ENCODE data around the gene DDX39A. TPM values are rescaled to one million over a fixed set of nuclear protein-coding genes. Genes with fewer than 3 reads are reported as not detected.
A peak's percentile ranks its signal among the peaks of the same experiment; 100 is the strongest.

Gene DDX39A
- total and polyA plus RNA-seq, 2 of the 13 experiments (the other 11 are each of a cell fraction or from before 2014, with no cell fraction given) = 34.6 to 90.4 TPM

DNA sequence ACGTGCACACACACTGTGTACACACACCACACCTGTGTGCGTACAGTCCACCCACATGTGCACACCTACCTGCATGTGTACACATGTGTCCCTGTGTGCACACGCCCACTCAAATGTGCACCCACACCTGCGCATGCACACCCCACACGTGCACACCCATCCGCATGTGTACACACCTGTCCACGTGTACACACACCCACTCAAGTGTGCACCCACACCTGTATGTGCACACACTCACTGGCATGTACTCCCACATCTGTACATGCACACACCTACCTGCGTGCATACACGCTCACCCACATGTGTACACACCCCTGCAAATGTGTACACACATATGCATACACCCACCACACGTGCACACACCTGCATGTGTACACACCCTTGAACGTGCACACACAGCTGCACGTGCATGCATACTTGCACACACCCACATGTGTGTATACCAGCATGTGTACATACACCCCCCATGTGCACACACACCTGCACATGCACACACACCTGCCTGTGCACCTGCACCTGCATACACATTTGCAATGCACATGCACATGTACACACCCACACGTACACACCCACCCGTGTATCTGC is 24.6 kb upstream of the DDX39A start (continued):
- TF ChIP-seq, protein P1, sequence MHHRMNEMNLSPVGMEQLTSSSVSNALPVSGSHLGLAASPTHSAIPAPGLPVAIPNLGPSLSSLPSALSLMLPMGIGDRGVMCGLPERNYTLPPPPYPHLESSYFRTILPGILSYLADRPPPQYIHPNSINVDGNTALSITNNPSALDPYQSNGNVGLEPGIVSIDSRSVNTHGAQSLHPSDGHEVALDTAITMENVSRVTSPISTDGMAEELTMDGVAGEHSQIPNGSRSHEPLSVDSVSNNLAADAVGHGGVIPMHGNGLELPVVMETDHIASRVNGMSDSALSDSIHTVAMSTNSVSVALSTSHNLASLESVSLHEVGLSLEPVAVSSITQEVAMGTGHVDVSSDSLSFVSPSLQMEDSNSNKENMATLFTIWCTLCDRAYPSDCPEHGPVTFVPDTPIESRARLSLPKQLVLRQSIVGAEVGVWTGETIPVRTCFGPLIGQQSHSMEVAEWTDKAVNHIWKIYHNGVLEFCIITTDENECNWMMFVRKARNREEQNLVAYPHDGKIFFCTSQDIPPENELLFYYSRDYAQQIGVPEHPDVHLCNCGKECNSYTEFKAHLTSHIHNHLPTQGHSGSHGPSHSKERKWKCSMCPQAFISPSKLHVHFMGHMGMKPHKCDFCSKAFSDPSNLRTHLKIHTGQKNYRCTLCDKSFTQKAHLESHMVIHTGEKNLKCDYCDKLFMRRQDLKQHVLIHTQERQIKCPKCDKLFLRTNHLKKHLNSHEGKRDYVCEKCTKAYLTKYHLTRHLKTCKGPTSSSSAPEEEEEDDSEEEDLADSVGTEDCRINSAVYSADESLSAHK (CRISPR knock-in tag; IDR thresholded peaks at IDR 0.05; ENCODE audit: borderline replicate concordance) = no peak
- TF ChIP-seq ATF1 (CRISPR knock-in tag; IDR thresholded peaks at IDR 0.05) (no peak), MED1 (CRISPR knock-in tag; IDR thresholded peaks at IDR 0.05) (no peak), ZNF737 (CRISPR knock-in tag; IDR thresholded peaks at IDR 0.05; ENCODE audit: borderline replicate concordance) (no peak), ZNF569 (CRISPR knock-in tag; IDR thresholded peaks at IDR 0.05; ENCODE audit: borderline replicate concordance) (no peak), MYC (CRISPR knock-in tag; IDR thresholded peaks at IDR 0.05; ENCODE audit: borderline replicate concordance) (0 out of 2 replicates have a peak, but pooled peaks have one; percentile 15), MAFF (IDR thresholded peaks at IDR 0.05; ENCODE audit: low read depth, low read length) (no peak), ISL2 (CRISPR knock-in tag; IDR thresholded peaks at IDR 0.05) (no peak)
- TF ChIP-seq, protein P2, sequence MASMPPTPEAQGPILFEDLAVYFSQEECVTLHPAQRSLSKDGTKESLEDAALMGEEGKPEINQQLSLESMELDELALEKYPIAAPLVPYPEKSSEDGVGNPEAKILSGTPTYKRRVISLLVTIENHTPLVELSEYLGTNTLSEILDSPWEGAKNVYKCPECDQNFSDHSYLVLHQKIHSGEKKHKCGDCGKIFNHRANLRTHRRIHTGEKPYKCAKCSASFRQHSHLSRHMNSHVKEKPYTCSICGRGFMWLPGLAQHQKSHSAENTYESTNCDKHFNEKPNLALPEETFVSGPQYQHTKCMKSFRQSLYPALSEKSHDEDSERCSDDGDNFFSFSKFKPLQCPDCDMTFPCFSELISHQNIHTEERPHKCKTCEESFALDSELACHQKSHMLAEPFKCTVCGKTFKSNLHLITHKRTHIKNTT (CRISPR knock-in tag; IDR thresholded peaks at IDR 0.05) = no peak
- TF ChIP-seq, protein P3, sequence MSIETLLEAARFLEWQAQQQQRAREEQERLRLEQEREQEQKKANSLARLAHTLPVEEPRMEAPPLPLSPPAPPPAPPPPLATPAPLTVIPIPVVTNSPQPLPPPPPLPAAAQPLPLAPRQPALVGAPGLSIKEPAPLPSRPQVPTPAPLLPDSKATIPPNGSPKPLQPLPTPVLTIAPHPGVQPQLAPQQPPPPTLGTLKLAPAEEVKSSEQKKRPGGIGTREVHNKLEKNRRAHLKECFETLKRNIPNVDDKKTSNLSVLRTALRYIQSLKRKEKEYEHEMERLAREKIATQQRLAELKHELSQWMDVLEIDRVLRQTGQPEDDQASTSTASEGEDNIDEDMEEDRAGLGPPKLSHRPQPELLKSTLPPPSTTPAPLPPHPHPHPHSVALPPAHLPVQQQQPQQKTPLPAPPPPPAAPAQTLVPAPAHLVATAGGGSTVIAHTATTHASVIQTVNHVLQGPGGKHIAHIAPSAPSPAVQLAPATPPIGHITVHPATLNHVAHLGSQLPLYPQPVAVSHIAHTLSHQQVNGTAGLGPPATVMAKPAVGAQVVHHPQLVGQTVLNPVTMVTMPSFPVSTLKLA (IDR thresholded peaks at IDR 0.05) = peak; percentile 81
- TF ChIP-seq, protein P4, sequence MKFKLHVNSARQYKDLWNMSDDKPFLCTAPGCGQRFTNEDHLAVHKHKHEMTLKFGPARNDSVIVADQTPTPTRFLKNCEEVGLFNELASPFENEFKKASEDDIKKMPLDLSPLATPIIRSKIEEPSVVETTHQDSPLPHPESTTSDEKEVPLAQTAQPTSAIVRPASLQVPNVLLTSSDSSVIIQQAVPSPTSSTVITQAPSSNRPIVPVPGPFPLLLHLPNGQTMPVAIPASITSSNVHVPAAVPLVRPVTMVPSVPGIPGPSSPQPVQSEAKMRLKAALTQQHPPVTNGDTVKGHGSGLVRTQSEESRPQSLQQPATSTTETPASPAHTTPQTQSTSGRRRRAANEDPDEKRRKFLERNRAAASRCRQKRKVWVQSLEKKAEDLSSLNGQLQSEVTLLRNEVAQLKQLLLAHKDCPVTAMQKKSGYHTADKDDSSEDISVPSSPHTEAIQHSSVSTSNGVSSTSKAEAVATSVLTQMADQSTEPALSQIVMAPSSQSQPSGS (CRISPR knock-in tag; IDR thresholded peaks at IDR 0.05) = no peak
